GM18873 (cell line): ENCODE results near the gene SNAP47.

ENCODE experiments used
- ATAC-seq: cut with Tn5 transposase; IDR thresholded peaks from one replicate; pipeline ENCODE4 v1.9.1; 2021; ENCODE audit warnings: mild to moderate bottlenecking, moderate library complexity, moderate number of reproducible peaks; ENCODE audit not compliant: unreplicated experiment, low FRiP score

The SNAP47 gene

GRCh38 chr1:227793948-227794816, 58.9 kb downstream of the SNAP47 start:
- no peak for ATAC-seq

DNA sequence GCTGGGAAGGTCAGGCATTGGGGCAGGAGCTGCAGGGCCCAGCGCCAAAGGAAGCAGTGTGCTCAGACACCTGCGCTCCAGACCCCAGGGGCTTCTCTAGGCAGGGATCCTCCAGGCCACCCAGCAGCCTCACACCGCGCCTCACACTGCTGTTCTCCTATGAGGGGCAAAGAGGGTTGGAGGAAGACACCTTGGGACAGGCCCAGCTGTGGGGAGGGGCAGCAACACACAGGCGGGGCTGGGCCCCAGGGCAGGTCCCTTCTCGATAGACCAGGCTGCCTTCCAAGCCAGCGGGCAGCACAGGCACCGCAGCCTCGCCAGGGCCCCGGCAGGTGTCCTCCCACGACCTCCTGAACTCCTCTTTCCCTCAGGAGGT, 59.6 kb downstream of the SNAP47 start:
- no peak for ATAC-seq

DNA sequence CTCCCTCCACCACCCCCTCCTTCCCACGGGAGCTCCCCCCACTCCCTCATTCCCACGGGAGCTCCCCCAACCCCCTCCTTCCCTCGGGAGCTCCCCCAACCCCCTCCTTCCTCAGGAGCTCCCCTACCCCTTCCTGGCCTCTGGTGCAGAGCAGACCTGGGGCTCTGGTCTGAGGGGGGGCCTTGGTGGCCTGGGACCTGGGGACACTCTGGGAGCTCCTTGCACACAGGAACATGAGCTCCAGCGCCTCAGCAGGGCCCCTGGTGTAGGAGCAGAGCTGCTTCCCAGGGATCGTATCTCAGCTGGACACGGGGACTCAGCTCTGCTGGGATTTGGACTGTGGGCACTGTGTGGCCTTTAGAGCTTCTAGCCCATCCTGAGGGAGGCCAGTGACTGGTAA, 60.5 kb downstream of the SNAP47 start:
- no peak for ATAC-seq

GRCh38 chr1:227796359-227796915, 61.2 kb downstream of the SNAP47 start:
- no peak for ATAC-seq

GRCh38 chr1:227797144-227797543, 61.9 kb downstream of the SNAP47 start:
- no peak for ATAC-seq

DNA sequence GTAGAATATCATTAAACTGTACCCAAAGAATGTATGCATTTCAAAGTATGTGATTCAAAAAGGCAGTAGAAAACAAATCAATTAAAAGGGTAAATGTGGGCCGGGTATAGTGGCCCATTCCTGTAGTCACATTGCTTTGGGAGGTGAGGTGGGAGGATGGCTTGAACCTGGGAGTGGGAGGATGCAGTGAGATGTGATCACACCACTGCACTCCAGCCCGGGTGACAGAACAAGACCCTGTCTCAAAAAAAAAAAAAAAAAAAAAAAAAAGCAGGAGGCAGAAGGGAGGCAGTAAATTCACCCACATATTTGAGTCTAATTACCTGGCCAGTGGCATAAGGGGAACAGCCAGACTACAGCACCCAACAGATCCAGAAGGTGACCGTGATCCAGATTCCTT, 62.4 kb downstream of the SNAP47 start:
- ATAC-seq, result no peak

DNA sequence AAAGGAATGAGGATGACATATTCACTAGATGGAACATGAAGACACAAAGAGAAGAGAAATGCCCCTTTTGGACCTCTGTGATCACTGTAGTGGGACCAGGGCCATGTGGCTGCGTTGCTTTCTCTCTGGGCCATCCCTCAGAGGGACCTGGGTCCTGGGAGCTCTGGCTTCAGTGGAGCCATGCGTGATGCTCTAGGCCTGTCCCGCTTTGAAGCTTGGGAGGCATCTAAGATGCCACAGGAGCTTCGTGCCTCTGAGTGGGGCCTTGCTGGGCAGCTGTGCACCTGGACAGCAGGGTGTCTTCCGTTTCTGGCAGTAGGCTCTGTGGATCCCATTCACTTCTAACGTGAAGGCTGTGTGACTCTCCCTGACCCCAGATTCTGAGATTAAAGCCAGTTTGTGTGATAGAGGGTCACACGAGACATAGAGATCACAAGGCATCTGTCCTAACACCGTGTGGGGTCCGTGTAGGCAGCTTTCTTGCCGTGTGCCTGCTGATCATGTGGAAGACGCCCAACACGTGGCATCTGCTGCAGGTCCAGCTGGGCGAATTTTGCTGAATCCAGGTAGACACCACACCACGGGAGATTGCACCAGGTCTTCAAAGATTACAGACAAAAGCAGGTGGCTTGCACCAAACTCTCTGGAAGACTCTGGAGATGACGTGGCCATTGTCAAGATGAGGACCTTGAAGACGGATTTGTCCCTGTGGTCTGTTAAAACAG, 63.0 kb downstream of the SNAP47 start:
- ATAC-seq, result no peak

DNA sequence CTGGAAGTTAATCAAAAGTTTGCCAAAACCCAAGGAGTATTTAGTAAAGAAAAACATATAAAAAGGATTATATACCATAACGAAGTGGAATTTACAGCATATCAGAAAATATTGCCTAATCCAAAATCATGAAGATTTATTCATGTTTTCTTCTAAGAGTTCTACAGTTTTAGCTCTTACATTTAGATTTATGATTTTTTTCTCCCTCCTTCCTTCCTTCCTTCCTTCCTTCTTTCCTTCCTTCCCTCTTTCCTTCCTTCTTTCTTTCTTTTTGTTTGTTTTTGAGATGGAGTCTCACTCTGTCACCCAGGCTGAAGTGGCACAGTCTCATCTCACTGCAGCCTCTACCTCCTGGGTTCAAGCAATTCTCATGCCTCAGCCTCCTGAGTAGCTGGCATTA, 64.5 kb downstream of the SNAP47 start:
- no peak for ATAC-seq

DNA sequence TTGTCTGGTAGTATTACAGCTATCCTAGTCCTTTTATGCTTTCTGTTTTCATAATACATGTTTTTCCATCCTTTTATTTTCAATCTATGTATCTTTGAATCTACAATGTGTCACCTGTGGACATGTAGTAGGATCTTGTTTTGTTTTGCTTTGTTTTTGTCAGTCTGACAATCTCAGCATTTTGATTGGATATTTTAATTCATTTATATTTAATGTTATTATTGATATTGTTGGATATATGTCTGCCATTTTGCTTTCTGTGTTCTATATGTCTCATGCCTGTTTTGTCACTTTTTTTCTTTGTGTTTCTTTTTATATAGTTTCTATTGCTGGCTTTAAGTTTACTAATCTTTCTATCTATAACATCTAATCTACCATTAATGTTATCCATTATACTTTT, 68.7 kb downstream of the SNAP47 start:
- no peak for ATAC-seq

DNA sequence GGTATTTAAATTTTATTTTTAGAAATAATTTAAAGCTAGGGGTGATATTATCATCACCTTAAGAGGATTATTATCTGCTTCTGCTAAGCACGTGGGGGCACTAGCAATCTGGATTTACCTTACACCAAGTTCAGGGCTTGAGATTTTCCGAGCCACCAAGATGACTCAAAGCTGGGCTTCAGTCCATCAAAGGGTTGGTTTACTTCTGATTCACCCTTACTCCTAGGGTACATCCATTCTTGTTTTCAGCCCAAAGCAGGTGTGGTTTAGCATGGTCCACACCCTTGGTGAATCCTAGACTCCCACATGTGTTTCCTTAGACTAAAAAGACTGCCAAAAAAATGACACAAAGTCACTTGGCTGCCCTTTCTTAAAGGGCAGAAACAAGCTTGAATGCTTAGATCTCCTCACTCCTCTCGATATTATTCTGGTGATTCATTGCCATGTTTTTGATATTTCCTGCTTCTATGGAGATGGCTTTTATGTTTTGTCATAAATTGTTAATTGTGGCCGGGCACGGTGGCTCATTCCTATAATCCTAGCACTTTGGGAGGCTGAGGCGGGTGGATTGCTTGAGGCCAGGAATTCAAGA, 70.5 kb downstream of the SNAP47 start:
- ATAC-seq, result no peak

DNA sequence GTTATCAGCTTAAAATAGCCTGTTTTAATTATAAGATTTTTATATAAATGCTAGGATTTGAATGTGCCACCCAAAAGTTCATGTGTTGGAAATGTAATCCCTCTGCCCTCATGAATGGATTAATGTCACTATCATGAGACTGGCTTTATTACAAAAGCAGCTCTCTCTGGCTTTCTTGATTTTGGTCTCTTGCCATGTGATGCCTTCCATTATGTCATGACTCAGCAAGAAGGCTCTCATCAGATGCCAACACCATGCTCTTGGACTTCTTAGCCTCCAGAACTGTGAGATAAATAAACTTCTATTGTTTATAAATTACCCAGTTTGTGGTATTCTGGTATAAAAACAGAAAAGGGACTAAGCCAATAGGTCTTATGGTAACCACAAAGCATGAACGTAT, 73.3 kb downstream of the SNAP47 start:
- no peak for ATAC-seq

DNA sequence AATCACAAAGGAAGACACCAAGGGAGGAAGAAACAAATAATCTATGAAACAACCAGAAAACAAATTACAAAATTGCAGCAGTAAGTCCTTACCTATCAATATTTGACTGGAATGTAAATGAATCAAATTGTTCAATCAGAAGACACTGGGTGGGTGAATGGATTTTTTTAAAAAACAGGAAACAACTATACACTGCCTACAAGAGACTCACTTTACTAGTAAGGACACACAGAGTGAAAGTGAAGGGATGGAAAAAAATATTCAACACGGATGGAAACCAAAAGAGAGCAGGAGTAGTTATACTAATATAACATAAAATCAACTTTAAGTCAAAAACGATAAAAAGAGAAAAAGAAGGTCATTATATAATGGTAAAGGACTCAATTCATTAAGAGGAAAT, 73.8 kb downstream of the SNAP47 start:
- ATAC-seq, result no peak

- no peak for ATAC-seq
These were observed 78.7 kb downstream of the SNAP47 start for GRCh38 chr1:227813962-227814361.

DNA sequence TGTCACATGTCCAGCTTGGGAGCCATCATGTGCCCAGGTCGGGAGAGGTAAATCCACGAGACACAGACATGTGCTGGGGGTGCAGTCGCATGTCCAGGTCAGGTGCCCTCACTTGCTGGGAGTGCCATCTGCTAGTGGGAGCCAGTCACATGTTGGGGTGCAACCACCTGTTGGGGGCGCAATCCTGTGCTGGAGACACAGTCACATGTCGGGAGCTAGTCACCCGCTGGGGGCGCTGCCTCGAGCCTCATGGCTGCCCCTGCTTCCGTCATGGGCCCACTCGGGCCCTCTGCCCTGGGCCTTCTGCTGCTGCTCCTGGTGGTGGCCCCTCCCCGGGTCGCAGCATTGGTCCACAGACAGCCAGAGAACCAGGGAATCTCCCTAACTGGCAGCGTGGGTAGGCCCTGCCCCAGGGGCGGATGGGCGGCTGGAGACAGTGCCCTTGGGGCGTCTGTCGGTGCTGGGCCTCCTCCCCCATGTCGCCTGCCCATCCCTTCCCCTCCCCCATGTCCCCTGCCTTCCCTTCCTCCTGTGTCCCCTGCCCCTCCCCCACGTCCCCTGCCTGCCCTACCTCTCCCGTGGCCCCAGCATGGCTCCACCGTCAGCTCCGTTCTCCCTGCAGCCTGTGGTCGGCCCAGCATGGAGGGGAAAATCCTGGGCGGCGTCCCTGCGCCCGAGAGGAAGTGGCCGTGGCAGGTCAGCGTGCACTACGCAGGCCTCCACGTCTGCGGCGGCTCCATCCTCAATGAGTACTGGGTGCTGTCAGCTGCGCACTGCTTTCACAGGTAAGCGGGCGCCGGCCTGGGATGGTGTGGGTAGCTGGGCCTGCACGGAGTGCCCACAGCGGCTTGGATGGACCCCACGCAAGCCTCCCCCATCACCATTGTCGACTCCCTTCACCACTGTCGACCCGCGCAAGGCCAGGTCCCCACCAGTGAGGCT, 80.5 kb downstream of the SNAP47 start, which contains the start of gene PRSS38:
PRSS38 (plus strand) TSS at position 208 of the 942 bp plus-strand sequence; CDS start at position 250, 42 bp downstream.
- no peak for ATAC-seq

GRCh38 chr1:227816750-227817446, 81.7 kb downstream of the SNAP47 start:
- no peak for ATAC-seq

GRCh38 chr1:227823537-227823936, 88.3 kb downstream of the SNAP47 start:
- no peak for ATAC-seq

- ATAC-seq, result no peak
These were observed 89.0 kb downstream of the SNAP47 start for GRCh38 chr1:227824204-227824603.

GRCh38 chr1:227828786-227829185, 93.6 kb downstream of the SNAP47 start:
- no peak for ATAC-seq
